22Rv1 (cell line): Measurements from ENCODE around the gene MT3.

ENCODE experiments used
- CTCF ChIP-seq: fragments of 450-650 bp; IDR thresholded peaks from 2 replicates; pipeline ENCODE4 v1.5.1; 2017; ENCODE audit warnings: mild to moderate bottlenecking
- ZFX ChIP-seq: fragments of 450-650 bp; IDR thresholded peaks from 2 replicates; pipeline ENCODE4 v1.6.1; 2017; ENCODE audit warnings: antibody characterized with exemption, borderline replicate concordance

- no peak for TF ChIP-seq CTCF
- TF ChIP-seq ZFX, result no peak
Observed at GRCh38 chr16:56610017-56610608, 20.8 kb downstream of the MT3 start.
